Activated CD4-positive, alpha-beta T cell treated with anti-CD3 and anti-CD28 coated beads for 4 hours (primary cell): ENCODE results near the gene ALDH1A3.

ENCODE experiments used
- DNase-seq, 2 donors: peaks; one replicate each; pipeline ENCODE4 v3.0.0-alpha.2; 2020

Gene ALDH1A3

DNA sequence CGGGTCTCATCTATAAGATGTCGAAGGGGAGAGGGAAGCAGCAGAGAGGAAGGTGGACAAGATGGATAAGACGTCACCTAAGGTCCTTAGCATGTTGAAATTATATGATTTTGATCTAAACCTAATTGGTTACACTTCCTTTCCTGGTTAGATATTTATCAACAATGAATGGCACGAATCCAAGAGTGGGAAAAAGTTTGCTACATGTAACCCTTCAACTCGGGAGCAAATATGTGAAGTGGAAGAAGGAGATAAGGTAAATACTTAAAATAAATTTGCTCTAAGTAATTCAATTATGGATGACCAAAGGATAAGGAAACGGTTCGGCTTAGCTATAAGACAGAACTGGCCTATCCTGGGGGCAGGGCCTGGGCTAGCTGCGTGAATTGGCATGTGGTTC lies 5.5 kb downstream of the ALDH1A3 start:
- DNase-seq, result no peak

DNA sequence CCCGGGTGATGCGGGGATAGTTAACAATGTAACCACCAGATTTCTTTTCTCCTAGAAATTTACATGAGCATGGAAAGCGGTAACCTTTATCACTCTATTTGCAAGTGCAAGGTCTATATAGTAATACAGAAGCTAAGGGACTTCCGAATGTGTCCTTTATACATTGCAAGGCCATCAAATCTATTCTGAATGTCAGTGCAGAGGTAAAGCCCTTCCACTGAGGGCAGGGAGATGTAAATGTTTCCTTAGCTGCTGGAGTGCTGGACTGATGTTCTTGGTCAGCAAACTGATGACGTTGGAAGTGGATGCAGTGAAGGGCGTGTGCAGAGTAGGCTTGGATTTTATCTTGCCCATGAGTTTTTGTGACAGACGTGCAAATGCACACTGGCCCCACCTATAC lies 6.2 kb downstream of the ALDH1A3 start:
- no peak for DNase-seq

DNA sequence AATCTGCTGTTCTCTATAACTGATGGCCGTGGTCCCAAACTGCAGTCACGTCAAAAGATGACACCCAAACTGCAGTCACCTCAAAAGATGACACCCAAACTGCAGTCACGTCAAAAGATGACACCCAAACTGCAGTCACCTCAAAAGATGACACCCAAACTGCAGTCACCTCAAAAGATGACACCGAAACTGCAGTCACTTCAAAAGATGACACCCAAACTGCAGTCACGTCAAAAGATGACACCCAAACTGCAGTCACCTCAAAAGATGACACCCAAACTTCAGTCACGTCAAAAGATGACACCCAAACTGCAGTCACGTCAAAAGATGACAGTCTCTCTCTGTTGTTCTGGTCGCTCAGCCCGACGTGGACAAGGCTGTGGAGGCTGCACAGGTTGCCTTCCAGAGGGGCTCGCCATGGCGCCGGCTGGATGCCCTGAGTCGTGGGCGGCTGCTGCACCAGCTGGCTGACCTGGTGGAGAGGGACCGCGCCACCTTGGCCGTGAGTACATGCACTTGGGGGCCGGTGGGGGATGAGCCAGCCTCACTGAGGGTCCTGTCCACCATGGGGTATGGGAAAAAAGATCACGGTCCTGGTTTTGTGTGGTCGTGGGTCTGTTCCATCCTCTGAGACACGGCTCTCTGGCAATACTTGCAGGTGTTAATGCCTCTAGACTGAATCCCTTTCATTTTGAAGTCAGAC lies 7.7 kb downstream of the ALDH1A3 start:
- DNase-seq, result no peak

DNA sequence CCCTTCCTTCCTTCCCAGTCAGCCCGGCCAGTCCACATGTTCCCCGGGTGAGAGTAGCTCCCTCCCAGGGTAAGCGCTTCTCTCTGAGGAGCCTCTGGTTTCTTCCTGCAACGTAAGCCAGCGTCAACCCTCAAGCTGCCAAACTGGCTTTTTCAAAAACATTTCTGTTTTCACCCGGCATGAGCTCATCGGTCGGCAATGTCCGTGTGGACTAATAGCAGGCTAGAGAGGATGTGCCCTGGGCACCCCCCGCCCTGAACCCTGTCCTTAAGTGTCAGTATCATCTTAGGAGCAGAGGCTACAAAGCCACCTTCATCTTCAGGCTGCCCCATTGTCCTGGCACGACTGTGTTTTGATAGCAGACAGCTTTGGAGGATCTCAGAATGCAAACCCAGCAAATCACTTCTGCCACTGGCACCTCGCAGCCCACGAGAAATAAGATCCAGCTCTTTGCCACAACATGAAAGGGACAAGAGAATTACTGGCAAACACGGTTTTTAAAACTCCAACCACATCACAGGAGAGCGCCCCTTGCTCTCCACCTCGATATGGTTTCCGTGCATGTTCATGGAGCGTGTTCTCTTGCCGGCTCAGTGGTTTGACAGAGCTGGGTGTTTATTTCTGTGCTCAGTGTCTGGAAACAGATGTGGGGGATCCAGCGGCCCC lies 9.9 kb downstream of the ALDH1A3 start:
- DNase-seq, result no peak

DNA sequence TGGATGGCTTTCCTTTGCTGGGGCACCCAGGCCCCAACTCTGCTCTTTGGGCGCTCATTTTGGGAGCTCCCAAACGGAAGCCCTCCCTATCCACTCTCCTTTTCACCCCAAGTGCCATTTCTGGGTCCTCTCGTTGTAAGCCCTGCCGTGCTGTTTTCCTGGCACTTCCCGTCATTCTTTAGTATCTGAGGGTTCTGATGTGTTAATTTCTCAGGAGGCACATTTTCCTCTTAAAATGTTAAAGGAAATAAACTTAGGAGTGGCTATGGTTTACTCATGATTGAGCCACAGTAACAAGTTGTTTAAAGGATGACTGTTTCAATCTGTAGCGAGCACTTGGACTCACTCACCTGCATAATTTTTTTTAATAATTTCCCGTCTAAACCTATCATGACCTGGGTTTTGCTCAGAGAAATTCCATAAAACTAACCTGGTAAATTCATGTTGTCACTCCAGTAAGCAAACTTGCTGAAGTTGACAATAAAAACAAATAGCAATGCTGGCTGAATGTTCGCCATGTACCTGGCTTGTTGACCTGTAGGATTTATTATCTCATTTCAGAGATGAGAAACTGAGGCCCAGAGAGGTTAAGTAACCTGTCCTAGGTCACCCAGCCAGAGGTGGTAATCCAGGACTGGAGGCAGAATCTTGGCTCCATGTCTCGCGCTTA lies 10.6 kb downstream of the ALDH1A3 start:
- DNase-seq, result no peak

DNA sequence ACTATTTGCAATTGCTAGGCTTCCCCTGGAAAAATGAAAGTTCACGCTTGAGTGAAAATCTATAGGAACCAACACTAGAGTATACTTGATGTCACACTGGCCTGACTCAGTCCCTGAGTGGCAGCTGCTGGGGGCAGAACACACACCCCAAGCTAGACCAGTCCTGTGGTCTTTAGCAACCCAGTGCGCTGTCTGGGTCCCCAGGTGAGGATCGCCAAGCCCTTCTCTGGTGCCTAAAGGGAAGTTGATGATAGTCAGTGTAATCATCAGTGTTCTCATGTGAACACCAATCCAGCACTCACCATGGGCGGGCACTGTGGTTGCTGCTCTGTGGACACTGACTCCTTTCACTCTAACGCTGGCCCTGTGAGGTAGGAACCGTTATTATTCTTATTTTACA lies 11.2 kb downstream of the ALDH1A3 start:
- no peak for DNase-seq

DNA sequence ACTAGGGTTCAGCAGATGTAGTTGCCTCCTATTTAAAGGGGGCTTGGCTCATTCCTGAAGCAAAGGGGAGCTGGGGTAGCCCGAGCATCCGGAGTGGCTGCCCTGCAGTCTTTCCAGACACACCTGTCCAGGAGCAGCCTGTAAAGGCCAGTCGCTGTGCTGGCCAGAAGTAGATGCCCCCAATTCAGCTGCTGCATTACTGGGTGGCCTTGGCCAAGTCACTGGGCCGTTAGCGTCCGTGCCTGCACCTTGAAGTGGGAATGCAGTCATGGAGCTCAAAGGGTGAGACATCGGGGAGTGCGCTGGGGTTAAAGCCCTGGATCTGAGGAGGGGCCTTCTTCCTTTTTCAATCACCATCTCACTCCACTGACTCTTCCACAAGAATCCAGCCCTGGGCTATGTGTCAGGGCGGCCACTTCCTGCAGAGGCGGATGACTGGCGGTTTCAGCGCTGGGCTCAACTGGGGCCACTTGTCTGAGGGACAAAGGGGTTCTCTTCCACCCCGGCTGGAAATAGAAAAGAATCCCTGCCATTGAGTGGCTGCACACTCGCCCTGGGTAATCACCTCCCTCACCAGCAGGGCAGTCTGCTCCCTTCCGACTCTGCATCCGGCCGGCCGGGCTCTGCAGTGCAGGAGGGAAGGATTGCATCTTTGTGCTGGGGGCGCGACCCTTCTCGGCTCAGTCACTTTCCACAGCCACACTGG lies 11.8 kb downstream of the ALDH1A3 start:
- no peak for DNase-seq

DNA sequence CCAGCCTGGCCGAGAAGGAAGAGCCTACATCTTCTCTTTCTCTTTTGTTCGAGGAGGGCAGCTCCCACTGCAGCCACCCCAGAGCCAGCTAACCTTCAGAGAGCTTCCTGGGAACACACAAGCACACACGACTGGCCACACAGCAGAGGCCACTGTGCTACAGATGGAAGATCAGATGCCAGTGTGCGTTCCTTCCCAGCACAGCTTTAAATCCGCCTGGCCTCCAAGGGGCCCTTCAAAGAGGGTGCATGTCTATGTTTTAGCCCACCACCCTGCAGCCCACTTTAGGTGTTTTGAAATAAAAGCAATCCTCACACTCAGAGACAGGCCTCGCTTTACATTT lies 12.4 kb downstream of the ALDH1A3 start:
- DNase-seq, result no peak

DNA sequence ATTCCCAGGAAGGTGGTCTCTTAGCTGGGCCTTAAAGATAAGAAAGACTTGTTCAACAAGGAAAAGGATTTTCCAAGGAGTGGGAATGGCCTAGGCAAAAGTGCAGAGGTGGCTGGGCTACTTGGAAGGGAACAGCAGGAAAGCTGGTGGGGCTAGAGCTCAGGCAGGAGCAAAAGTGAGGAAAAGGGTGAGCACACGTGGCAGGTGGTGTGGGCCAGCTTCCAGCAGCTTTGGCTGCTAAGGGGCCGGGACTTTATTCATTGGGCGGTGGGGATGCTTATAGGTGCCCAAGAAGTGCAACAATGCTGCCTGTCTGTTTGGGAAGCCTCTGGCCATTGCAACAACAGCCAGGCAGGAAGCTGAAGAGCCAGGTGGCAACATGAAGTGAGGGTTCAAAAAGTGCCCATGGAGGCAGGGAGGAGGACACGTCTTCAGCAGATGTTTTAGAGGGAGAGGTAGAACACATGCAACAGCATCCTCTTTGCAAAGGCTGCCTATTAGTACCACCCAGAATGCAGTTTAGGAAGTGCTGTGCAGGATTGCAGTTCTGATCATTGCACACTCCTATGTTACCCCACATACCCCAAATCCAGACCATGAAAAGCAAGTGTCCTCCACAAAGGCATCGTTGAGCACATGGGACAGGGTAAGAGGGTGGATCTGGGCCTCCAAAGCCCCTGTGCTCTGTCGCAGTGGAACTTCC lies 13.8 kb downstream of the ALDH1A3 start:
- no peak for DNase-seq

DNA sequence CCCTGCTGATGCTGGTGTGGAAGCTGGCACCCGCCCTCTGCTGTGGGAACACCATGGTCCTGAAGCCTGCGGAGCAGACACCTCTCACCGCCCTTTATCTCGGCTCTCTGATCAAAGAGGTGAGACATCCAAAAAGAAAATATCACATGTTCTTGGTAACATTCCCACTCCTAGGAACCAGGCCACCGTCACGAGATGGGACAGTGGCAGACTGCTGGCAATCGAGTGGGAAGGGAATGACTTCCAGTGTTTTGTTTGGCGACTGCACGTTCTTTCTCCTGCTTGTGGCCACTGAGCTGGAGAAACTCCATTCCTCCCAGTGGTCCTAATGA lies 14.3 kb downstream of the ALDH1A3 start:
- no peak for DNase-seq

DNA sequence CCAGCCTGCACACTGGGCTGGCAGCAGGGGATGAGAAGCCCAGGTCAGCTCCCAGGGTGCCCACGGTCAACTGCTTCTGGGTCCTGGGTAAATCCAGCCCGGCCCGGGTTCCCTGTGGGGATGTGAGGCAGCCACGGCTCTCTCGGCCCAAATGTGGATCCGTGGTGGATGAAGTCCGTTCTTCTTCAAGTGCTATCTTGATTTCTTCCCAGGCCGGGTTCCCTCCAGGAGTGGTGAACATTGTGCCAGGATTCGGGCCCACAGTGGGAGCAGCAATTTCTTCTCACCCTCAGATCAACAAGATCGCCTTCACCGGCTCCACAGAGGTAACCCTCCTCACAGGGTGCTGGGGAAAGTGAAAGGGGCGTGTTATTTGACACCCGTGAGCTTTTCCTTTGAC lies 16.1 kb downstream of the ALDH1A3 start:
- no peak for DNase-seq

DNA sequence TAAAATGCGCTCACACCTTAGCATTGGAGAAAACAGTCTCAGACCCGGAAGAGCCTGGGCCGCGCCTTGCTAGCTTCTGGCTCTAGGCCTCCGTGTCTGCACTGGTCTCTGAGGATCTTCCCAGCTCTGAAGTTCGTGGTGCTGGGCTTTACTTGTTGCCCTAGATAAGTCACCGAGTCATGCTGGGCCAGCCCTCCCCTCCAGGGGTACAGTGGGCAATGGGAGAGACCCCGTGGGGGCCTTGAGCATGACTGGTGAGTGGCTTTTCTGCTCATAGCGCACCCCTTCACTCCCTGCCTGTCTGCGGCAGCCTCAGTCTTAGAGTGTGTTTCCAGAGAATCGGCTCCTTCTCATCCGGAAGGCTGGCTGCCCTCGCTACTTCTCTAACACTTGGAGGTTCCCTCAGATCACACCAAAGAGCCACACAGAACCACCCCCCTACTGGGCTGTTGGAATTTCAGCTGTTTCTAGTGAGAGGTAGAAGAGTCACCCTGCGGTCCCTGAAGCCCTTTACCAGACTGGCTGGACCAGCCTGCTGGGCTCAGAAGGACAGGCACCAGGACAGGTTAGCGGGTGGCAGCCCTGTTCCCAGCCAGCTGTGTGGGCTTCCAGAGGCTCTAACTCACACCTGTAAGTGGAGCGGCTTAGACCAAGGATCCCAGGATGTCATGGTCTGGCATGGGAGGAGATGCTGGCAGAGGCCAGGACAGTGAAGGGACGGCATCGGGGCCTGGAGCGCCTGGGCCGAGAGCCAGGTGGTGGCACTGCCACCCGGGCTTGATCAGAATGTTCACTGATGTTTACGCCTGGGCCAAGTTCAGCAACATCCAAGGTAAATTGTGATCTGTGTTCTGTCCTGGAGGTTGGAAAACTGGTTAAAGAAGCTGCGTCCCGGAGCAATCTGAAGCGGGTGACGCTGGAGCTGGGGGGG lies 17.9 kb downstream of the ALDH1A3 start:
- no peak for DNase-seq

DNA sequence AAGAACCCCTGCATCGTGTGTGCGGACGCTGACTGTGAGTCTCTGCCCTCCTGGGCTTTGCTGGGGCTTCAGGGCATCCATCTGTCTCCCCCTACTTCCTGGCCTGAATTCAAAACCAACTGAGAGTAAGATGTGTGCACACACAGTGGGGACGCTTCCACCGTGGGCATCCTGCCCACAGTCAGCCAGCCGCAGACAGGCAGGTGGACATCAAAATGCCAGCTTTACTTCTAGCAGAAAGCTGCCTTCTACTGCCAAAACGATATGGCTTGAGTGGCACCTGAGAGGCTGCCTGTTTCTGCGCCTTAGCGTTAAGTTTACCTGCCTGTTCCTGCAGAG lies 18.5 kb downstream of the ALDH1A3 start:
- DNase-seq, result no peak

DNA sequence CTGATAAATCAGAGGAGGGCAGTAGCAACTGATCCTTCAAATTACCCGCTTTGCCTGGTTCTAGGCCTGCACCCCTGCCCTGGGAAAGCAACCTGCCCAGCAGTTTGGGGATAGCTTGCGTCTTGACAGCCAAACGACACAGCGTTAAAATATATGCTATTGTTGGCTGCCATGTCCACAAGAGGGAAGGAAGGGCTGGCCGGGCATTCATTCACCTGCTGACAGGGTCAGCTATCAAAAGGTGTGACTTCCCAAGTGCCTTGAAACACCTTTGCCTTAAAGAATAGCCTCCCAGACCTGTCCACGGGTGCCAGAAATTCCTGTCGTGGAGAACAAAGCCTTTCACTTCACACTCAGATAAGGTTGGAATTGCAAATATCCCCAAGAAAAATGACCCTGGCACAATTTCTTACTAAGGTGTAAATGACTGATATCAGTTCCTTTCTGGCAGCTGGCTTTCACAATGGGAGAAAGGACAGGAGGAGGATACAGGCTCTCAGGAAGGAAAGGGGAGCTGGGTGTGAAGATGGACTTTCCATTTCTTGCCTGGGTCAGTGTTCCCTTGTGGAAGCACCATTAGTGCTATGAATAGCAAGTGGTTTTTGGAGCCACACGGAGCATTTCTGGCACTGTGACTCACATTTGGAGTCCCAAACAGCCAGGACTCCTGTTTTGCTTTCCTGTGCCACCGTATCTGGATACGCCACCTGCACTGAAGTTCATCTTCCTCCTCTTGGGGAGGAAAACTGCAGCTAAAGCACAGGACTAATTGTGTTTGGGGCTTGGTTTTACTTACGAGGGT lies 19.2 kb downstream of the ALDH1A3 start:
- no peak for DNase-seq

DNA sequence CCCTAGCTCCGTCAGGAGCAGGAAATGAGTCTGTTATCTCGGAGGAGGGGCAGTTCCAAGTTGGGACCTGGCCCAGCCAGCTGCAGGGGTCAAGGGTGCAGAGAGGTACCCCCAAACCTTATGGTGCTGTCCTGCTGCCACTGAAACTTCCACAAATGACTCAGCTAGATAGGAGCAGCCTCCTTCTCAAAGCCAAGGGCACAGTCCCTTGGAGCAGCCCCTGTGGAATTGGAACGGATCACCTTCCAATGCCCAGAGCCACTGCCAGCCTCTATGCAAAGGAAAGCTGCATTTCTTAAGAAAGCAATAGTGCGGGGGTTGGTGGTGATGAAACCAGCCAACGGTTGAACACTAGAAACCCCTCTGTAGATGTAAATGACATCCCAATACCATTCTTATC lies 20.0 kb downstream of the ALDH1A3 start:
- no peak for DNase-seq

DNA sequence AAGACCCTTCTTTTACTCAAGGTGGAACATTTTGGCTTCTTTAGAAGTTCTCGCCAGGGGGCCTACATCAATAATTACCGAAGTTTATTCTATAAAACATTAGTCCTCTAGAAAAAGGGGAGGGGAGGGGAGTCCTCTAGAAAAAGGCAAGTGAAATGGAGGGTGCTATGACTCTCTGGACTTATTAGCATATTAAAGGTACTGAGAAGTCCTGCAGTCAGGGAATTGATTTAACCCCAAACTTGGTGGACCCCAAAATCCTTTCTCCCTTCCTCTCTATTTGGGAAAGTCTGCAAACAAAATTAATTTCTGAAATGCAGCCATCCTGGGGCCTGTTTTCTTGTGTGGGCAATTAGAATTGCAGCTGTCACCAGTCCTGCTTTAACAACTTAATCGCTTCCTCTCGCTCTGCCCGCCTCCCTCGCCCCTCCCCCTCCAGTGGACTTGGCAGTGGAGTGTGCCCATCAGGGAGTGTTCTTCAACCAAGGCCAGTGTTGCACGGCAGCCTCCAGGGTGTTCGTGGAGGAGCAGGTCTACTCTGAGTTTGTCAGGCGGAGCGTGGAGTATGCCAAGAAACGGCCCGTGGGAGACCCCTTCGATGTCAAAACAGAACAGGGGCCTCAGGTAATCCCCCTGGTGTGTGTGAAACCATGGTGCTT lies 20.6 kb downstream of the ALDH1A3 start:
- DNase-seq, result no peak

DNA sequence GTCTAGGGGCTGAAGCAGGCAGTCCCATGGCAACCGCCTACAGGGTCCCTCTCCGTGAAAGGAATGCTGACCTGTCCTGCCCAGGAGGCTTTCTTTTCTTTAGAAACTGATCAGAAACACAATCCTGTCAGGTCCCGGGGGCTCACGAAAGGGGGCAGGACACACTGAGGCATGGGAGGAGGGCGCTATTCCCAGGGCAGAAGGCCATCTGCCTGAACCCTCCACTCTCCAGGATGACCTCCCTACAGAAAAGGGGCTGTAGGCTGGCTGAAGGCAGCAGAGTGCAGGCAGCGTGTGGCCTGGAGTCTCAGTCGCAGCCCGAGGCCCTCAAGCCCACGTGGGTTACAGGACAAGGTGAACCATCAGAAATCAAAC lies 21.2 kb downstream of the ALDH1A3 start:
- no peak for DNase-seq

DNA sequence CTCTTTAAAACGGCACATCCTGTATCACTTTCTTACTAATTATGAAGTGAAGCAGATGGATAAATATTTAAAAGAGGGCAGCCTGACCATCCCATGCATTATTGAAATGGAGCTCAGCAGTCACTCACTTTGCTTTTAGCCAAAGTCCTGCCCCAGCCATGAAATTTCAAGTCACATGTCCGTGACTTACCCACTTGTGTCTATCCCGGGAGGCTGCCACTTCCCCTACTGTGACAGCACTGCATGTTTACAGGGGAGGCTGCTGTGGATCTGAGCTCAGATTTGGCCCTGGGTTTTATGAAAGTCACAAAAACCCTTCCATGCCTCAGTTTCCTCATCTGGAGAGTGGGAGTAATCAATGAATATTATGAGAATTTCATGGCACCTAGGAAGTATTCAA lies 21.7 kb downstream of the ALDH1A3 start:
- no peak for DNase-seq

DNA sequence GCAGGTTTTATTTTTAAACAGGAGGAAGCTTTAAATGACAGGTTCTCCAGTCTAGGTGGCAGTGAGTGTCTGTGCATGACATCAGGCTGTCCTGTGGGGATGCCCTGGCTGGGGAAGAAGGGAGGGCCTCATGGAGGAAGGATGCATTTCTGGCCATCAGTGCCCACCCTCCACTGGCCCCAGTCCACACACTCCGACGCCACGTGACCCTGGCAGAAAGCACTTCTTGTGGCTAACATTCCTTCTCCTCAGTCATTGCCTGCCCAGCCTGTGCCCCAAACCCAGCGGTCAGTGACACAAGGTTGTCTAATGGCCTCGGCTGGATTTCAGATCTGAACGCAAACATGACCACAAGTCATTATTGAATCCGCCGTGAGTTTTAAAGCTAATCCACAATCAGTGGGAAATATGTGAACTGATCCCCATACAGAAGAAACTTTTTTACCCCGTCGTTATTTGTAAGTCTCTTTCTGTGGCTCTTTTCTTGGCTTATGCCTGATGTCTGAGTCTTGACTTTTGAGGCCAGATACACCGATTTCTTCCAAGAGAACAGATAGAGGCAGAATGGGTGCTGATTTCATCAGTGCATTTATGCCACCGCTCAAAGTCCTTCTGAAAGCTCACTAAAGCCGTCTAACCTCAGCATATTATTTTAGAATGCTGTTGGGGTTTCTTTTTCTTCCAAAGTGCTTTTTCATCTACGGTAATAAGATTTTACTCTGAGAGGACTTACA lies 22.2 kb downstream of the ALDH1A3 start:
- no peak for DNase-seq
